GM12873 (cell line): ENCODE results near the gene LRRC27.

Experiments
- CTCF ChIP-seq: IDR thresholded peaks from 2 replicates; pipeline ENCODE4 v1.5.1; 2012; ENCODE audit warnings: low read depth, mild to moderate bottlenecking, moderate library complexity, low read length, control low read depth; ENCODE audit not compliant: insufficient read depth; ENCODE audit errors: missing control alignments

The LRRC27 gene

GRCh38 chr10:132355297-132355696, 23.3 kb downstream of the LRRC27 start:
- no peak for TF ChIP-seq CTCF

DNA sequence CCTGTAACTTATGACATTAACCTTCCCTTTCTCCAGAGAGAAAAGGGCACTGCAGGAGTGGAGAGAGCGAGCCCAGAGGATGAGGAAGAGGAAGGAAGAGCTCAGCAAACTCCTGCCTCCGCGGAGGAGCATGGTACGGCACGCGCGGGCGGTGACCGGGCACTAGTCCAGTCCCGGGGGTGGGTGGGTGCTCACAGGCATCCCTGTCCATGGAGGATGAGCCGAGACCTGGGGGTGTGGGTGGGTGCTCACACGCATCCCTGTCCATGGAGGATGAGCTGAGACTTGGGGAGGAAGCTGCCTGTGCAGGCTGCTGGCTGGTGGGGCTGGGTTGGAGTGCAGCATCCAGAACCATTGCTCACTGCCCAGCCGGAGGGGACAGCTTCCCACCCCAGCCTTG, 23.8 kb downstream of the LRRC27 start:
- no peak for TF ChIP-seq CTCF

- no peak for TF ChIP-seq CTCF
Observed at GRCh38 chr10:132356621-132357195, 24.7 kb downstream of the LRRC27 start.

DNA sequence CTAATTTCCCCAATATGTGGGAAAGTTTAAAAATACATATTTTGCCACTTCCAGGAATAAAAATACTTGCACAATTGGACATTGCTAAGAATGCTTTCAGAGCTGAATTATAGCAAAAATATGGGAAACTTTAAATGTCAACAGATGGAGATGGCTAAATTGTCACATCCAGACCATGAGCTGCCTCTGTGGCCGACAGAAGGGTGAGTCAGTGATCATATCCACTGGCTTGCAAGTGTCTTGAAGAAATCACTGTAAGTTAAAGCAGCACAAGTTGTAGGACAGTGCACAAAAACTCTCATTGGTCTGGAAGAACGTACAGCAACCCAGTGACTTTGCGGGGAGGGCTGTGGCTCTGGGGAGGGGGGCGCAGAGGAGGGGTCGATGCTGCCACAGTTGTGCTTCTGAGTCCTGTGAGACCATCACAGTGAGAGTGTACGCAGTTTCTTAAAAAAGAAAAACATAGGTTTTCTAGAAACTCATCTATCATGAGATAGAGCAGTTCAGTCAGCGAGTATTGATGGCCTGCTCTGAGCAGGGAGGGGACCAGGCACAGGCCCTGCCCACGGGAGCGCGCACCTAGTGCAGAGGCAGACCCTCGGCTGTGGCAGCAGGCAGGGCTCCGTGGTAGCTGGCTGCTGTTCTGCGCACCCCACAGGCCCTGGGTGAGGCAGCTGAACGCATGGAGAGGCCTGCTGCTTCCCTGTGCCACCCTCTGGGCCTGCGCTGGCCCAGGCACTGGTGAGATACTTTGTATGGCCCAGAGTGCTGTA, 25.5 kb downstream of the LRRC27 start:
- no peak for TF ChIP-seq CTCF

DNA sequence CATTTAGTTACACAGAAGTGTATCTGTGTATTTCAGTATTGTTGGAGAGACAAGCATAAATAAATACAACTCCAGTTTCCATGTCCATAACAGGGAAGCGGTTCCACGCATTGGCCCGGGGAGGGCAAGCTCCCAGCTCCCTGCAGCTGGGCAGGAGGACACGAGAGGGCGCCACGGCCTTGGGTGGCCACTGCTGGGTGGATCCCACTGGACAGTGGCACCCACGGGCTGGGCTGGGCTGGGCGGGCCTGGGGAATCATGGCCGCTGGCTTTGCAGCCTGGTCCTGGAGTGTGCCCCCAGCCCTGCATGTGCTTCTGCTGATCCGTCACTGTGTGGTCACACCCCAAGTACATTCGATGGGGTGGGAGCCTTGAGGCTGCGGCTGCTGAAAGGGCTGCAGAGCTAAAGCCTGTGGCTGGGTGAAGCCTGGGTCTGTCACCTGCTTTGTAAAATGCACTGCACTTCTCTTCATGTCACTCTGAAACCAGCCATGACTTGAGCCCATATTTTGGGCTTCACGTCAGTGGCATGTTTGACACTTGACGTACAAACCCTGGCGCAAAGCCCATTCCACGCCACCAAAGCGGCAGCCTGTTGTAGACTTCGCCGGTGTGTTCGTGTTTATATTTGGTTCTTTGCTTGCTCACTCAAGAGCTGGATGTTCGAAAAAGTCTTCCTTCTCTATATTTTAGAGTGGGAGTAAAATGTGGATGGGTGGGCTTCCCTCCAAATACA, 27.5 kb downstream of the LRRC27 start:
- no peak for TF ChIP-seq CTCF

DNA sequence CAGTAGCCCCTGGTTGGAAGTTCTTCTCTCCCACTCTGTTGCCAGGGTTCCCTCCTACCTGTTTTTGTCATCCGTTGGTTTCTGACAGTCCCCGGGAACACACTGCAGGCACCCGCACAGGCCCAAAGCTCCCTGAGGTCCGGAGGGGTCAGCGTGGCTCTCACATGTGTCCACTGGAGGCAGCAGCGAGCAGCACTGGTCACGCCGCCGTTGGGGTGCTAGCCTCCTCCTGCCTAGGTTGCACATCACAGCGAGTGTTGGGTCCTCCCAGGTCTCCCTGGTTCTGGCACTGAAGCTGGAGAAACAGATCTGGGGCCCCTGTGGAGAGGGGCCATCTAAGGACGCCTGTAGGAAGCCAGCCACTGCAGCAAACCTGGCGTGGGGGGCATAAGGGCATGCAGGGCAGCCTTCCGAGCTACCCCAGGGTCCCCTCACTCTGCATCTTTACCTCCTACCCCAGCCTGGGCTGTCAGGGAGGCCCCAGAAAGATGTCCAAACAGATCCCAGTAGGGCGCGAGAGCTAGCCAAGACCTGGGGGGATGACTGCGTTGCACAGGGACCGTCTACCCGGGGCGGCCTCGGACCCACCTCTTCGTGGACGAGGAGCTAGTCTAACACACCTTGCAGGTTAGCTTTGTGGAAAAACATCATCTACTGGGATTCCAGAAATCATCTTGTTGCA, 28.9 kb downstream of the LRRC27 start:
- TF ChIP-seq CTCF: peak; percentile 77

GRCh38 chr10:132361581-132362101, 29.6 kb downstream of the LRRC27 start:
- TF ChIP-seq CTCF: no peak
